PC-9 (cell line): ENCODE measurements around the gene KPNA4.

ENCODE experiments used
- EZH2 ChIP-seq: fragments of 200-600 bp; sonication (generic); IDR thresholded peaks from 2 replicates; pipeline ENCODE4 v1.8.0; 2017; ENCODE audit warnings: antibody characterized with exemption, low read depth
- TF ChIP-seq, protein P1 (sequence below): fragments of 200-600 bp; sonication (generic); conservative IDR thresholded peaks from 2 replicates; pipeline ENCODE4 v1.6.1; 2017; ENCODE audit warnings: mixed run types, antibody characterized with exemption, mild to moderate bottlenecking, moderate library complexity

DNA sequence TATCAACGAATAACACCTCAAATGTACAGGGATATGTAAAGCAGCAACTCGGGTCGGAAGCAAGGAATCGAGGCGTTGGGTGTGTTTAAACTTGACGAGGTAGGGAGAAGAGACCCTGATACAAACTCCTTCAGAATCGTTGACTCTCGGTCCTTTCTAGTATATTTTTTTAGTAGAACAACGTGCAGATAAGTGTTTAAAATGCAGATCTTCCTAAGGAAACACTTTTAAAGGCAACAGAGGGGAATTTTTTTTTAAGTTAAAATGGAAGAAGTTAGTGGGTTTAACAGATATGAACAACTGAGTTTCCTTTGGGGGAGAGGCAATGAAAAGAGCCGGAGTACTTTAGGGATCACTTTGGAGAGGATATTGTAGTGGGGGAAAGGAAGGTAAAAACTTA lies 1.1 kb upstream of the KPNA4 start:
- TF ChIP-seq, protein P1, sequence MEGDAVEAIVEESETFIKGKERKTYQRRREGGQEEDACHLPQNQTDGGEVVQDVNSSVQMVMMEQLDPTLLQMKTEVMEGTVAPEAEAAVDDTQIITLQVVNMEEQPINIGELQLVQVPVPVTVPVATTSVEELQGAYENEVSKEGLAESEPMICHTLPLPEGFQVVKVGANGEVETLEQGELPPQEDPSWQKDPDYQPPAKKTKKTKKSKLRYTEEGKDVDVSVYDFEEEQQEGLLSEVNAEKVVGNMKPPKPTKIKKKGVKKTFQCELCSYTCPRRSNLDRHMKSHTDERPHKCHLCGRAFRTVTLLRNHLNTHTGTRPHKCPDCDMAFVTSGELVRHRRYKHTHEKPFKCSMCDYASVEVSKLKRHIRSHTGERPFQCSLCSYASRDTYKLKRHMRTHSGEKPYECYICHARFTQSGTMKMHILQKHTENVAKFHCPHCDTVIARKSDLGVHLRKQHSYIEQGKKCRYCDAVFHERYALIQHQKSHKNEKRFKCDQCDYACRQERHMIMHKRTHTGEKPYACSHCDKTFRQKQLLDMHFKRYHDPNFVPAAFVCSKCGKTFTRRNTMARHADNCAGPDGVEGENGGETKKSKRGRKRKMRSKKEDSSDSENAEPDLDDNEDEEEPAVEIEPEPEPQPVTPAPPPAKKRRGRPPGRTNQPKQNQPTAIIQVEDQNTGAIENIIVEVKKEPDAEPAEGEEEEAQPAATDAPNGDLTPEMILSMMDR = no peak
- TF ChIP-seq EZH2 = no peak
